Parathyroid adenoma (tissue), 2 donors: ENCODE results near the gene REXO4.

Experiments
- H2AFZ ChIP-seq: fragments of 300-600 bp; sonication (generic); one replicate; pipeline ENCODE4 v1.7.0; 2017; ENCODE audit warnings: antibody characterized with exemption, mild to moderate bottlenecking
- H3K27ac ChIP-seq: fragments of 300-600 bp; sonication (generic); one replicate; pipeline ENCODE4 v1.7.0; 2017
- H3K27me3 ChIP-seq: fragments of 300-600 bp; sonication (generic); one replicate; pipeline ENCODE4 v1.7.0; 2017; ENCODE audit warnings: low read length; ENCODE audit not compliant: control insufficient read depth, insufficient read depth
- H3K36me3 ChIP-seq: fragments of 300-600 bp; sonication (generic); one replicate; pipeline ENCODE4 v1.7.0; 2017; ENCODE audit warnings: low read length; ENCODE audit not compliant: control insufficient read depth, insufficient read depth
- H3K4me1 ChIP-seq: fragments of 300-600 bp; sonication (generic); one replicate; pipeline ENCODE4 v1.7.0; 2017; ENCODE audit warnings: control low read depth
- H3K4me2 ChIP-seq: fragments of 300-600 bp; sonication (generic); one replicate; pipeline ENCODE4 v1.7.0; 2017; ENCODE audit warnings: low read length
- H3K4me3 ChIP-seq: fragments of 300-600 bp; sonication (generic); one replicate; pipeline ENCODE4 v1.7.0; 2017; ENCODE audit warnings: low read depth, low read length
- H3K79me2 ChIP-seq: fragments of 300-600 bp; sonication (generic); one replicate; pipeline ENCODE4 v1.7.0; 2017; ENCODE audit warnings: control low read depth
- H3K9ac ChIP-seq: fragments of 300-600 bp; sonication (generic); one replicate; pipeline ENCODE4 v1.7.0; 2017; ENCODE audit warnings: mild to moderate bottlenecking
- H3K9me3 ChIP-seq: fragments of 300-600 bp; sonication (generic); one replicate; pipeline ENCODE4 v1.7.0; 2017; ENCODE audit warnings: low read length; ENCODE audit not compliant: control insufficient read depth
- CTCF ChIP-seq: fragments of 300-600 bp; sonication (generic); IDR thresholded peaks from one replicate; pipeline ENCODE4 v1.7.0; 2017; ENCODE audit warnings: antibody characterized with exemption, mild to moderate bottlenecking
- donor health status: primary hyperparathyroidism.

The REXO4 gene

GRCh38 chr9:133420392-133420827, 2.6 kb upstream of the REXO4 start:
- H3K4me3 ChIP-seq: no peak overlapping the region

GRCh38 chr9:133419005-133419404, 1.2 kb upstream of the REXO4 start:
- H3K4me2 ChIP-seq: no peak overlapping the region
- H3K4me1 ChIP-seq: peaks cover 2% of the 10 kb centered on the region
- no peaks in the 10 kb centered on the region for H3K27me3 ChIP-seq
- H2AFZ ChIP-seq: no peak overlapping the region
- no peak overlapping the region for H3K4me3 ChIP-seq
- no peaks in the 10 kb centered on the region for H3K79me2 ChIP-seq
- no peak overlapping the region for H3K27ac ChIP-seq
- no peak overlapping the region for H3K9ac ChIP-seq
- TF ChIP-seq CTCF: no peak
- H3K9me3 ChIP-seq: no peaks in the 10 kb centered on the region
- no peaks in the 10 kb centered on the region for H3K36me3 ChIP-seq

More at GRCh38 chr9:133420392-133420827, 2.6 kb upstream of the REXO4 start:
- H3K4me2 ChIP-seq: no peak overlapping the region
- peaks cover 2% of the 10 kb centered on the region for H3K4me1 ChIP-seq
- H3K9ac ChIP-seq: no peak overlapping the region
- no peak overlapping the region for H3K27ac ChIP-seq
- H2AFZ ChIP-seq: no peak overlapping the region
- no peaks in the 10 kb centered on the region for H3K36me3 ChIP-seq
- H3K9me3 ChIP-seq: no peaks in the 10 kb centered on the region
- H3K27me3 ChIP-seq: no peaks in the 10 kb centered on the region
- no peaks in the 10 kb centered on the region for H3K79me2 ChIP-seq
- no peak for TF ChIP-seq CTCF

GRCh38 chr9:133415170-133415569, 2.6 kb downstream of the REXO4 start:
- H3K4me1 ChIP-seq: peaks cover 2% of the 10 kb centered on the region
- H3K9ac ChIP-seq: no peak overlapping the region
- TF ChIP-seq CTCF: no peak
- no peaks in the 10 kb centered on the region for H3K36me3 ChIP-seq
- no peak overlapping the region for H3K27ac ChIP-seq
- H2AFZ ChIP-seq: no peak overlapping the region
- H3K27me3 ChIP-seq: no peaks in the 10 kb centered on the region
- no peak overlapping the region for H3K4me2 ChIP-seq
- H3K9me3 ChIP-seq: no peaks in the 10 kb centered on the region
- no peaks in the 10 kb centered on the region for H3K79me2 ChIP-seq
- no peak overlapping the region for H3K4me3 ChIP-seq

- no peak overlapping the region for H2AFZ ChIP-seq
- no peaks in the 10 kb centered on the region for H3K36me3 ChIP-seq
- no peak overlapping the region for H3K9ac ChIP-seq
- no peaks in the 10 kb centered on the region for H3K4me1 ChIP-seq
- no peak overlapping the region for H3K4me2 ChIP-seq
- H3K4me3 ChIP-seq: no peak overlapping the region
- no peaks in the 10 kb centered on the region for H3K27me3 ChIP-seq
- no peak overlapping the region for H3K27ac ChIP-seq
- H3K79me2 ChIP-seq: no peaks in the 10 kb centered on the region
- H3K9me3 ChIP-seq: no peaks in the 10 kb centered on the region
- no peak for TF ChIP-seq CTCF
These were observed 9.8 kb downstream of the REXO4 start for GRCh38 chr9:133408042-133408441.

GRCh38 chr9:133406480-133407307, 11.1 kb downstream of the REXO4 start:
- no peaks in the 10 kb centered on the region for H3K9me3 ChIP-seq
- H3K9ac ChIP-seq: no peak overlapping the region
- H2AFZ ChIP-seq: no peak overlapping the region
- no peaks in the 10 kb centered on the region for H3K27me3 ChIP-seq
- no peaks in the 10 kb centered on the region for H3K4me1 ChIP-seq
- H3K36me3 ChIP-seq: no peaks in the 10 kb centered on the region
- no peak overlapping the region for H3K27ac ChIP-seq
- no peak overlapping the region for H3K4me3 ChIP-seq
- TF ChIP-seq CTCF: peak; percentile 72
- H3K79me2 ChIP-seq: no peaks in the 10 kb centered on the region
- H3K4me2 ChIP-seq: no peak overlapping the region
